ENCODE data around the gene AP3B1. TPM values are rescaled to one million over a fixed set of nuclear protein-coding genes. Genes with fewer than 3 reads are reported as not detected.

AP3B1 gene
- total and polyA plus RNA-seq, 2 of the 8 experiments (the other 6 are each of a cell fraction or from before 2014, with no cell fraction given): 45.8 to 48.3 TPM

- TF ChIP-seq SP4 (IDR thresholded peaks at IDR 0.05; ENCODE audit: low read length) (no peak), GABPA (IDR thresholded peaks at IDR 0.05; ENCODE audit: borderline replicate concordance, insufficient read depth, low read length) (no peak), GTF2F1 (IDR thresholded peaks at IDR 0.05; ENCODE audit: borderline replicate concordance, low read depth, low read length) (no peak), BRCA1 (IDR thresholded peaks at IDR 0.05; ENCODE audit: low read depth, low read length) (no peak), E2F6 (IDR thresholded peaks at IDR 0.05) (no peak)
Observed at GRCh38 chr5:78264600-78264999, 29.9 kb downstream of the AP3B1 start (continued).

All from H1 (cell line).